GM19351 (cell line): ENCODE data around the gene TOGARAM2.

ENCODE experiments used
- ATAC-seq: cut with Tn5 transposase; IDR thresholded peaks from one replicate; pipeline ENCODE4 v1.9.1; 2021; ENCODE audit warnings: mild to moderate bottlenecking, moderate library complexity; ENCODE audit not compliant: unreplicated experiment

Gene TOGARAM2

GRCh38 chr2:29051730-29052129 is 70.6 kb downstream of the TOGARAM2 start:
- no peak for ATAC-seq

DNA sequence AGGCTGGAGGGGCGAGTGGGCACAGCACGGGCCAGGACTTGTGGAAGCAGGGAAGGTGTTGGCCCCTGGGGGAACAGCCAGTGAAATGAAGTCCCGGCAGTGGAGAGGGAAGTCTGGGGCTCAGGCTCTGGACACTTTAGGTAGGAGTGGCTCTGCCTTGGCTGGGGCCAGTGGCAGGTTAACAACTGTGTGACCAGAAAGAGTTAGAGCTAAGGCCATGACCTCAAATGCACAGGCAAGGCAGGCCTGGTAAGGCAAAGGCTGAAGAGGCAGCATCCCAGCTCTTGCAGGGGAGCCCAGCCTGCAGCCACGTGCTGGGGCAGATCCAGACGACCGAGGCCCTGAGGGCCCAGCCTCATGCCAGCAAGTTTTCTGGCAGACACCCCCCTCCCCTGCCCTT is 71.7 kb downstream of the TOGARAM2 start:
- no peak for ATAC-seq

GRCh38 chr2:29053223-29053622 is 72.1 kb downstream of the TOGARAM2 start:
- ATAC-seq, result no peak

DNA sequence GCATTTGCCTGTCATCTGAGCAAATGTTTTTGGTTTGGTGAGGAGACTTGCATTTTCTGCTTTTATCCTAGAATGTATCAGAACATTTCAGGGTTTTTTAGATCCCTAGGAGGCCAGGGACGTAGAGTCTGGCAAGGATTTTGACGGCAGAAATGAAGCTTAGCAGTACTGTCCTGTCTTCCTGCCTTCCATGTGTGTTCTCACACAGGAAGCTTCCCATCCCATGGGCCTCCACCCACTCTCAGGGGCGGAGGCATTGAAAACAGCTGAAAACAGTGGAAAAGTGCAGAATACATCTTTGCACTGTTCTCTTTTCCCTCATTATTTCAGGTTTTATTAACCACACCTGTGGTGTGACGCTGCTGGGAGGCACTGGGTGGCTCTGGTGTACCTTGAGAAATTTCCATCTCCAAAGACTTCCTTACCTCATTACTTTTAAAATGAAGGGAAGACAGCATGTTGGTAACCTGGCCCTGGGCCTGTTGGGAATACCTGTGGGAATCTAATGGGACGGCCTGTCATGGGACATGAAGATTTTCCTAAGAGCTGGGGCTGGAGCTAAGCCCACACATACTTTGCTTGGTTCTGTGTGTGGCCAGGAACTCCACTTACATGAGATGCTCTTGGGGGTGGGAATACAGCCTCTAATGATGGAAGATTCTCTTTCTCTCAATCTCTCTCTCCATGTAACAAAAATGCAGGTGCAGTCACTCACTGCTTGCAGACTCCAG is 72.7 kb downstream of the TOGARAM2 start:
- ATAC-seq, result no peak

GRCh38 chr2:29054430-29054829 is 73.3 kb downstream of the TOGARAM2 start:
- ATAC-seq, result no peak

DNA sequence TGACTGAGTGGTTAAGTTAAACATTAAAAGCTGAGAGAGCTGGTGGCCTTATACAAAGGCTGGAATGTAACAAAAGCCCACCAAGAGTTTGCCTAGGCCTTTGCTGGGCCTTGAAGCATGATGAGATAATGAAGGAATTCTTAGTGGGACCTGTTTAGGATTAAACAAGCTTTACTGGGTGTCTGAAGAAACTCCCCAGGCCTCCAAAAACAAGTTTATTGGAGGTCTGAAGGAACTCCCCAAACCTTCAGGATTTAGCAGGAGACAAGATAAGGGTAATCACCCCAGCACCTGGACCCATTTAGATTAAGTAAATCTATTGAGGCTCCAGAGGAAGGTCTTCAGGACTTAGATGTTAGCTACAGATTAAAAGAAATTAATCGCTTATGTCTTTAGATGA is 74.5 kb downstream of the TOGARAM2 start:
- no peak for ATAC-seq

DNA sequence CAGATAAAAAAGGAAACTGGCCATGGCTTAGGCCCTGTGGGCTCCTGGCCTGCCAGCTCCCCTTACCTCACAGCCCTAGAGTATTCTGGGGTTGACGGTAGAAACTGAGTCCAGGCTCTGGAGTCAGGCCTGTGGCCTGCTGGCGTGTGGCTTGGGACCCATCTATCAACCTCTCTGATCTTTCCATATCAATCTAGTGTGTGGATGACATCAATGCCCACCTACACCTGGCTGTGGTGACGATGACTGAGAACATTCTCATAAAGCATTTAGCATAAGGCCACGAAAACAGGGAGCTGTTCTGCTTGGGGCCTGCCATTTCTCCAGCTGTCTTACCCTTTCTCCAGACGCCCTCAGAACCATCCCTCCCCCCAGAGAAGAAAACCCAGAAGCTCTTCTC is 75.4 kb downstream of the TOGARAM2 start:
- no peak for ATAC-seq

DNA sequence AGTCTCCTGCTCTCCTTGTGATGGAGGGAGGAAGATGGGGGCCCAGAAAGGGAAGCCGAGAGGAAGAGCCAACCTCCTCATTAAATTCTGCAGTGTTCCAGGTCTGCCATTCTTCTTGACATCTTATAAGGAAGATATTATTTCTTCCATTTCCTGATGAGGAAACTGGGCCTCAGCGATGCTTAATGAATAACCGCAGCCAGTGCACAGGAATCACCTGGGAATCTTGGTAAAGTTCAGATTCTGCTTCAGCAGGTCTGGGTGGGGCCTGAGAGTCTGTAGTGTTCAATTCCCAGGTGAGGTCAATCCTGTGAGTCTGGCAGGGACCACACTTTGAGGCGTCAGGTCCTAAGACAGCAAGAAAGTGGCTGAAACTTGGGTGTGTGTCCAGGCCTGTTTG is 75.9 kb downstream of the TOGARAM2 start:
- ATAC-seq, result no peak

DNA sequence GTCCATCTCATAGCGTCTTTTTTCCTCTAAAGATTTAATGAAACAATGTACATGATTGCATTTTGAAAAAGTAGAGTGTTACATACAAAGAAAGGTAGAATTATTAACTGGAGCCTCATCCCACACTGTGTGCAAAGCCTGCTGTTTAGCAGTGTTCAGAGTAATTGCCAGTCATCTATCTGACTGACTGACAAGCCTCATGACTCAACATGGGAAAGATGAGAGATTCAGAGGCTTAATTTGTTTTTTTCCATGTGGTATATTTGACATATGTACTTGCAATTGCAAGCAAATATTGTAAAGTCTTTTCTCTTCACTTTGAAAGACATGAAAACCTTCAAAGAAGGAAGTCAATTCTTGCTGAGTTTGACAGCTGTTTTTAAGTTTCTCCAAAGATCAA is 78.5 kb downstream of the TOGARAM2 start:
- ATAC-seq, result no peak

DNA sequence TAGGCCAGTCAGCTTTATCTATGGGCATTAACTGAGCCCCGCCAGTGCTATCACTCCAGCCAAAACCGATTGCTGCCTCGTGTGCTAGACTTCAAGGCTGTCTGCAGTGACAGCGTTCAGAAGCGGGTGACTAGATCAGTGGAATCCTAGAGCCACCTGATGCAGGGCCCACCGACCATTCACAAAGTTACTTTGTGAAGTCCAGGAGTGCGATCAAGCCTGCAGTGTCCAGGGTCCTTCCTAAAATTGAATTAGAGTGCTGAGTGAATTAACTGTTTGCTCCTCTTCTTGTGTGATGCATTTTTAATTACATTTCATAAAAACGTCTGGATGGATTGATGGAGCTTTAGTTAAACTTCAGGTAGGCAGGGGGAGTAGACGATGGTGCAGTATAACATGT is 79.3 kb downstream of the TOGARAM2 start:
- no peak for ATAC-seq

DNA sequence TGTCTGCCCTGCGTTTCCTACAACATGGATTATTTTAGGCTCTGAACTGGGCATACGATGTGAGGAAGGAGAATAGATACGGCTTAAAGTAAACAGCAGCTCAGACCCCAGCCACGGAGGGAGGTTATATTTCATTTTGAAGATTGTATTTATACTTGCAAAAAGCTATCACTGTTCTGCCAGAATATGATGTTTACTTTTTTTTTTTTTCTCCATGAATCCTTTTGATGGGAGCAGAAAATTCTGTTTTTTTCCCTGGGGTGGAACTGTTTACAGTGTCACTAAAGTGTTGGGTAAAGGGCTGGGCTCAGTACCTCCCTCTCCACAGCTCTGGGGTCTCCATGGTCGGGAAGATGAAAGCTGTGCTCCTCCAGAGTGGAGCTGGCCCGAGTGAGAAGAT is 80.1 kb downstream of the TOGARAM2 start:
- ATAC-seq, result no peak

DNA sequence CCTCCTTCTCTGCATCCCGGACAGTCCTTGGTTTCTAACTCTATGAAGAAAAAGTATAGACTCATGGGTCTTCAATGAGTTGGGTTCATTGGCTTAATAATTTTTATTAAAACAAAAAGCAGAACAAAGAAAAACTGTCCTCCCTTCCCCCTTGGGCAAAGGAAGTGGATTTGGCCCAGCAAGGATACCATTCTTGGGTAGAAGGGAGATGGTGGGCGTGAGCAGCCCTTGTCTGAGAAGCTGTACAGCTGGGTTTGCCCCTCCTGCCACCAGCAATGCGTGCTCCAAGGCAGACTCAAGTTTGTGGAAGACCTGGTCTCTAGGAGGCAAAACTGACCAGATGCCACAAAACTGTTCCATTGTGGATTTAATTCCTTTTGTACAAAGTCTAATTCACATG is 80.5 kb downstream of the TOGARAM2 start:
- ATAC-seq, result no peak

- ATAC-seq, result no peak
Measured at GRCh38 chr2:29062371-29062770, 81.3 kb downstream of the TOGARAM2 start.

DNA sequence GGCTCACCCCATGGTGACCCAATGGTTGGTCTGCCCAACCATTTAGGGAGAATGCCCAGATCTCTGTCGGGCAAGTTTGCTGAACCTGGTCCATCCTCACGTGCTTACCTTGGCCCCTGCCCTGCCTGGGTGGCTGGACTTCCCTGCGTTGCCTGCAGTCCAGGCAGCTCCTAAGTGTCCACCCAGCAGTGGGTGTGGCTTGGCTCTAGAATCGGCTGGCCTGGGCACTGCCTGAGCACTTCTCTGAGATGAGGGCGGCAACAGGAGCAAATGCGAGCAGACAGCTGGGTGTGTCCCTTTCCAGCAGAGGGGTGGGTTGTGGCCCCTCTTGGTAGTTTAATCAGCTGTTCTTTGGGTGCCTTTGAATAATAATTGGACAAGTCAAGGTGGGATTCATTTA is 82.0 kb downstream of the TOGARAM2 start:
- ATAC-seq, result no peak

DNA sequence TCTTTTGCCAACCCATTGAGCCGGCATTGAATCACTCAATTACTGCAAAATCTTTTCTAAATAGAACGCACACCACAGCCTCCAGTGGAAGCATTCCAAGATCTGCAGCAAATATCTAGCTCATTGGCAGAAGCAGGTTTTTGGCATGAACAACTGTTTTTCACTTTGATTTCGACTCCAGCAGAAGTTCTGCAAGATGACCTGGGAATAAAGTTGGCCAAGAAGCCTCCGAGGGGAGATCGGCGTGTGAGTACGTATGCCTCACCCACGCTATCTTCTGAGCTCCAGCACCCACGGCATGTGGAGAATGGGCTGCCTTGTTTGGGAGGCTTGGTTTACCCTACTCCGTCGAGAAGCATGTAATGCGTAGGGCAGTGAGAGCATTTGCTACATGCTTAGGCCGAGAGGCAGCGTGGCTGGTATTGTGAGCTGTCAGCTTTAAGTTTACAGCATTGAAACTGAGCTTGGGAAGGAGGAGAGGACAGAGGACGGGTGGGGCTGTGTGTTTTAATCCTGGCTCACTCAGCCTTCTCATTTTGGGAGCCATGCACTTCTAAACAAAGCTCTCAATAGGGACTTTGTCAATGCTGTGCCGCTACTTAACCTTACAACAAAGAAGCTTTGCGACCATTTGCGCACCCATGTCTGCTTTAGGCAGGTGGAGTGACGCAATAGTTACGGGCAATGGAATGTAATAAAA is 82.7 kb downstream of the TOGARAM2 start:
- no peak for ATAC-seq

GRCh38 chr2:29064346-29064715 is 83.2 kb downstream of the TOGARAM2 start:
- no peak for ATAC-seq

DNA sequence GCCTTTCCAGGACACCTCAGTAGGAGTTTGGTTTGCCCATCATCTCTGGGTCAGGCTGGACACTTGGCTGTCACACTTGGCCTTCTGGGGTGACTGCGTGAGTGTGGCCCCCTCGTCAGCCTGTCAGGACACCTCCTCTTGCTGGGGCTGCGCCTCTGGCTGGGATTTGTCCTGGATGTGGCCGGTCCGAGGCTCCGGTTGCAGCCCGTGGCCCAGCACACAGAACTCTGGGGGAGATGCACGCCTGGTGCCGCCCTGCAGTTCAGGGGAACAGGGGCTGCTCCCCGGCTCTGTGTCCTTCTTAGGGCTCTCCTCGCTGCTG is 83.6 kb downstream of the TOGARAM2 start:
- ATAC-seq, result no peak

- ATAC-seq, result no peak
Measured at GRCh38 chr2:29065068-29065811, 84.1 kb downstream of the TOGARAM2 start.

DNA sequence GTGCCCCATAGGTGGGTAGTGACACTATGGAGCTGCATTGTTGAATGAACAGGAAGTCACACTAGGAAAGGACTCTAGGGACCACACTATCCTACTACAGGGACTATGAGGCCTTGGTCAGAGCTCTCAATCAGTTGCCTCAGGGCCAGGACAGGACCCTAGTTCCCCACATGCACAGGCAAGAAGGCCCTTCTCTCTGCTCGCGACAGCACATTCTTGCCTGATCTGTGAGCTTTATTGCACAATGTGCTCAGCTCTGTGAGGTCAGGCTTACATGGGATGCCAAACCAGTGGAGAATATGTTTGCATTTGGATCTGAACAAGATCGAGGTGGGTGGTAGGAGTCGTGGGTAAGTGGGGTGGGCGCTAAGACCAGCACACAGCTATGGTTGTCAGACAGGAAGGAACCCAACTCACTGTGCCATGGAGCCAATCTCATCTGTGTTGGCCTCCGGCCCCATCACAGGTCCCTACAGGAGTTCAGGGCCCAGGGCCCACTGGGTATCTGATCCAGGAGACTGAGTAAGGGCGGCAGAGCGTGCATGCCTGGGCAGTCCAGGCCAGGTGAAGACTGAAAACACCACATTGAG is 85.3 kb downstream of the TOGARAM2 start:
- ATAC-seq, result no peak

GRCh38 chr2:29066997-29067605 is 86.0 kb downstream of the TOGARAM2 start:
- ATAC-seq, result no peak

DNA sequence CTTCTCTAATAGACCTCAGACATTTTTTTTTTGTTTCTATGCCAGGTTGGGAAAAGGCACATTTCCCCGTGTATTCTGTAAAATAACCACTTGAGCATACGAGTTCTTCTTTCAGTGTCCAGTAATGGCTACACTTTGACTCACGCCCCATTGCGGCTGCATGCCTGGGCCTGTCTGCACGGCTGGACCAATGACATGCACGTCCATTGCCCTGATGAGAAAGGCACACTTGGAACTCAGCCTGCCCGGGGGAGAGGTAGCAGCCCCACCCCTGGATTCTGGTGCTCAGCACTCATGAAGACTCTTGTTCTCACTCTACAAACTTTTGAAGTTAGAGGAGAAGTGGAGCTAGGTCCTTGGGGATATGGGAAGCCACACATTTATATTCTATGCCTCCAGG is 87.4 kb downstream of the TOGARAM2 start:
- ATAC-seq, result no peak
